Endothelial cell of umbilical vein (primary cell): Measurements from ENCODE around the gene FTSJ3. TPM values are rescaled to one million over a fixed set of nuclear protein-coding genes. Genes with fewer than 3 reads are reported as not detected.
"Not testable (repeated sequence)": the region's sequence is repeated elsewhere in the genome, so short reads cannot be mapped to it uniquely, and the experiment has no call there.

ENCODE experiments used
- BruUV-seq: library from RNA; stranded (reverse); fragments of 400-500 nt; replicated peaks from 2 replicates; lab custom pipeline; 2021; lab: Mats Ljungman, UMichigan
- CTCF ChIA-PET: fragments of 300-600, 350-600 bp; sonication (Branson Sonifier 250); formaldehyde crosslinking; loops from one replicate; lab custom pipeline; 2021; ENCODE audit warnings: antibody characterized with exemption, inconsistent platforms; lab: Charles Lee
- POLR2A ChIA-PET: fragments of 300-600, 350-600 bp; sonication (Branson Sonifier 250); formaldehyde crosslinking; loops from one replicate; lab custom pipeline; 2021; ENCODE audit warnings: antibody characterized with exemption, inconsistent platforms; lab: Charles Lee
- DNase-seq: peaks from one replicate; pipeline ENCODE4 v3.0.0-alpha.2; 2011; ENCODE audit warnings: low read depth, low spot score
- FAIRE-seq: peaks from 2 replicates; lab custom pipeline; 2011; peaks lifted over from hg19 to GRCh38; lab: Jason Lieb, UNC
- H2AFZ ChIP-seq: 2 replicates; pipeline ENCODE4 v1.6.0; 2012; ENCODE audit warnings: low read depth, low read length, control low read depth, inconsistent platforms
- H3K27ac ChIP-seq: 2 replicates; pipeline ENCODE4 v1.5.1; 2011; ENCODE audit warnings: low read depth, mild to moderate bottlenecking, control low read depth, low read length, moderate library complexity; ENCODE audit not compliant: insufficient read depth
- H3K27me3 ChIP-seq, 2 experiments: 2 replicates each; pipeline versions ENCODE4 v1.6.0 to v1.6.1; 2011; ENCODE audit warnings: low read length in 2 of 2, mixed read lengths in 1 of 2; ENCODE audit not compliant: control insufficient read depth in 2 of 2, insufficient read depth in 2 of 2
- H3K36me3 ChIP-seq, 2 experiments: 2 replicates in 1 of 2; 3 replicates in 1 of 2; pipeline ENCODE4 v1.5.1; 2011; ENCODE audit warnings: low read length in 2 of 2, mild to moderate bottlenecking in 1 of 2, moderate library complexity in 1 of 2; ENCODE audit not compliant: control insufficient read depth in 2 of 2, insufficient read depth in 2 of 2; ENCODE audit errors: extremely low read depth in 1 of 2
- H3K4me1 ChIP-seq: 3 replicates; pipeline ENCODE4 v1.5.1; 2011; ENCODE audit warnings: mild to moderate bottlenecking, low read length; ENCODE audit not compliant: control insufficient read depth, insufficient read depth; ENCODE audit errors: extremely low read depth
- H3K4me2 ChIP-seq: 2 replicates; pipeline ENCODE4 v1.6.1; 2011; ENCODE audit warnings: low read length, control low read depth, mixed read lengths; ENCODE audit not compliant: insufficient read depth
- H3K4me3 ChIP-seq, 3 experiments: fragments of 200-600 bp in 1 of 3; sonication (generic), shearing (Covaris generic) in 1 of 3; replicated peaks in 1 of 3; 2 replicates each; pipeline ENCODE4 v1.5.1; 2011 to 2016; ENCODE audit warnings: control low read depth in 3 of 3, low read length in 3 of 3, mild to moderate bottlenecking in 2 of 3, inconsistent platforms in 1 of 3, low read depth in 1 of 3, moderate library complexity in 1 of 3; ENCODE audit not compliant: insufficient read depth in 1 of 3
- H3K79me2 ChIP-seq: 2 replicates; pipeline ENCODE4 v1.6.0; 2012; ENCODE audit warnings: low read length, inconsistent platforms; ENCODE audit not compliant: control insufficient read depth, insufficient read depth
- H3K9ac ChIP-seq: replicated peaks from 2 replicates; pipeline ENCODE3; 2011; ENCODE audit warnings: low read length, control low read depth; ENCODE audit not compliant: insufficient read depth; ENCODE audit errors: extremely low read depth
- H3K9me1 ChIP-seq: replicated peaks from 3 replicates; pipeline ENCODE4 v1.6.0; 2011; ENCODE audit warnings: mild to moderate bottlenecking, low read length; ENCODE audit not compliant: control insufficient read depth, insufficient read depth; ENCODE audit errors: extremely low read depth
- H3K9me3 ChIP-seq: replicated peaks from 2 replicates; pipeline ENCODE4 v1.5.1; 2012; ENCODE audit warnings: low read length, inconsistent platforms; ENCODE audit not compliant: control insufficient read depth, insufficient read depth
- H4K20me1 ChIP-seq: replicated peaks from 2 replicates; pipeline ENCODE3; 2011; ENCODE audit warnings: mild to moderate bottlenecking, low read length; ENCODE audit not compliant: control insufficient read depth, insufficient read depth; ENCODE audit errors: extremely low read depth
- CTCF ChIP-seq, 2 donors: IDR thresholded peaks; 1 replicate in 1 of 2; 2 replicates in 1 of 2; pipeline ENCODE4 v1.5.1; 2011; ENCODE audit warnings: low read length in 2 of 2, mild to moderate bottlenecking in 2 of 2, moderate library complexity in 2 of 2, control low read depth in 1 of 2, inconsistent platforms in 1 of 2, low read depth in 1 of 2; ENCODE audit not compliant: insufficient read depth in 1 of 2; ENCODE audit errors: extremely low read depth in 1 of 2
- EZH2 ChIP-seq: IDR thresholded peaks from 2 replicates; pipeline ENCODE4 v1.6.1; 2012; ENCODE audit warnings: borderline replicate concordance, low read depth, mild to moderate bottlenecking, moderate library complexity, low read length, inconsistent platforms; ENCODE audit not compliant: severe bottlenecking
- FOS ChIP-seq: IDR thresholded peaks from 2 replicates; pipeline ENCODE4 v1.6.1; 2011; ENCODE audit warnings: mild to moderate bottlenecking, low read length, moderate library complexity, borderline replicate concordance; ENCODE audit not compliant: insufficient read depth
- GATA2 ChIP-seq: IDR thresholded peaks from 2 replicates; pipeline ENCODE4 v1.7.0; 2011; ENCODE audit warnings: low read depth, mild to moderate bottlenecking, moderate library complexity, mixed read lengths, low read length; ENCODE audit not compliant: insufficient read length, insufficient read depth
- MYC ChIP-seq: IDR thresholded peaks from one replicate; pipeline ENCODE4 v1.6.1; 2011; ENCODE audit warnings: mild to moderate bottlenecking, low read depth, low read length
- POLR2A ChIP-seq: IDR thresholded peaks from 2 replicates; pipeline ENCODE4 v1.6.1; 2012; ENCODE audit warnings: low read depth, mild to moderate bottlenecking, control low read depth, low read length
- dilution Hi-C: fragments of 300-500 bp; cut with MboI; formaldehyde crosslinking; loops from one replicate; pipeline ENCODE4 v1.15.0; 2019; ENCODE audit warnings: low sequenced_read_pairs; ENCODE audit not compliant: extremely low pct_ligation_motif_present
- intact Hi-C: fragments of 100-400 bp; cut with micrococcal nuclease; formaldehyde crosslinking; loops from one replicate; pipeline ENCODE4 v1.10.0; 2022
- polyA plus RNA-seq, 4 experiments: library from polyadenylated mRNA; depleted of rRNA in 3 of 4; stranded (reverse) in 3 of 4; unstranded in 1 of 4; fragments of >200 nt; gene quantifications; 2 replicates each; pipeline versions ENCODE4 v1.2.1 to v1.2.3, GENCODE V29; 2011 to 2012; ENCODE audit warnings: missing spikeins in 1 of 4
- total RNA-seq: library from RNA; stranded (reverse); gene quantifications from 2 replicates; pipeline ENCODE4 v1.2.3, GENCODE V29; 2021

The FTSJ3 gene
- total and polyA plus RNA-seq, 2 donors (not counting 3 experiments of a cell fraction or from before 2014, with no cell fraction given): 42.1 to 60.2 TPM

GRCh38 chr17:63859257-63859656, 31.8 kb upstream of the FTSJ3 start:
- BruUV-seq: no TSS peak
- CTCF ChIA-PET: interaction anchor here (0.7 to 3.6 kb wide), 5 partner anchors 10 to 434 kb away, joined by 3 to 31 read pairs (median 6); no protein-coding TSS in a partner anchor
- no peaks in the 10 kb centered on the region for H4K20me1 ChIP-seq
- no peak overlapping the region for H3K27ac ChIP-seq
- peaks cover 10 to 19% of the 10 kb centered on the region in 2 experiments for H3K27me3 ChIP-seq
- TF ChIP-seq MYC (no peak), CTCF (IDR thresholded peaks at IDR 0.05; ENCODE audit: extremely low read depth in 1 of 2, insufficient read depth in 1 of 2, low read depth in 1 of 2, low read length in 2 of 2) (no peak), POLR2A (no peak), EZH2 (no peak), GATA2 (no peak), FOS (no peak)
- no peaks in the 10 kb centered on the region for H3K4me1 ChIP-seq
- dilution Hi-C loops: no loop called here
- FAIRE-seq (no peak), DNase-seq (no peak)
- no peaks in the 10 kb centered on the region for H3K9me1 ChIP-seq
- no peak overlapping the region for H3K4me2 ChIP-seq
- no peak overlapping the region for H3K9ac ChIP-seq
- H3K4me3 ChIP-seq: no peak overlapping the region
- no peaks in the 10 kb centered on the region for H3K36me3 ChIP-seq
- intact Hi-C loops: no loop called here
- no peak overlapping the region for H2AFZ ChIP-seq
- H3K79me2 ChIP-seq: no peaks in the 10 kb centered on the region
- POLR2A ChIA-PET: no interaction called here
- H3K9me3 ChIP-seq: no peaks in the 10 kb centered on the region

- DNase-seq, FAIRE-seq, H3K9me1 ChIP-seq, H3K4me2 ChIP-seq, POLR2A ChIA-PET, H3K9me3 ChIP-seq, dilution Hi-C loops, H3K79me2 ChIP-seq, H3K9ac ChIP-seq, H3K36me3 ChIP-seq, BruUV-seq, H3K27ac ChIP-seq, H3K4me1 ChIP-seq, H4K20me1 ChIP-seq, H3K4me3 ChIP-seq, H2AFZ ChIP-seq, intact Hi-C loops: not testable (repeated sequence)
- CTCF ChIA-PET: interaction anchor here (0.6 to 1.2 kb wide), 8 partner anchors 8 to 241 kb away, joined by 3 to 6 read pairs (median 5); no protein-coding TSS in a partner anchor
- H3K27me3 ChIP-seq: peaks cover 10 to 19% of the 10 kb centered on the region in 2 experiments
These were observed 29.0 kb upstream of the FTSJ3 start for GRCh38 chr17:63856425-63856824.
